Adrenal gland (tissue), 5 donors: ENCODE measurements around the gene FMNL2.

ENCODE experiments used
- CTCF ChIP-seq, 6 experiments: fragments of 450-650 bp in 4 of 6; fragments of 200-600 bp in 2 of 6; sonication (generic) in 1 of 6; IDR thresholded peaks; 1 replicate in 5 of 6; 2 replicates in 1 of 6; pipeline versions ENCODE4 v1.5.1 to v1.8.0; 2016 to 2021; ENCODE audit warnings: antibody characterized with exemption in 6 of 6, mild to moderate bottlenecking in 2 of 6, moderate library complexity in 1 of 6
- POLR2A ChIP-seq, 2 donors: fragments of 450-650 bp; IDR thresholded peaks; one replicate each; pipeline ENCODE4 v1.6.1; 2017; ENCODE audit warnings: antibody characterized with exemption in 2 of 2, mild to moderate bottlenecking in 2 of 2, moderate library complexity in 1 of 2
- donor health status: DM: no; HTN: no; CAD: no.

GRCh38 chr2:152620208-152620607, 285.2 kb downstream of the FMNL2 start:
- TF ChIP-seq CTCF (IDR thresholded peaks at IDR 0.05), result no peak
- TF ChIP-seq POLR2A (IDR thresholded peaks at IDR 0.05), result no peak
